Central memory CD4-positive, alpha-beta T cell (primary cell): ENCODE data around the gene CORO2B.

Source experiments
- DNase-seq: peaks from one replicate; pipeline ENCODE4 v3.0.0; 2022

The CORO2B gene

GRCh38 chr15:68554721-68555678 is 23.8 kb upstream of the CORO2B start:
- no peak for DNase-seq

- DNase-seq: no peak
Observed at GRCh38 chr15:68555679-68556037, 23.1 kb upstream of the CORO2B start.

- no peak for DNase-seq
Observed at GRCh38 chr15:68556139-68556990, 22.4 kb upstream of the CORO2B start.

- no peak for DNase-seq
Observed at GRCh38 chr15:68557469-68558317, 21.1 kb upstream of the CORO2B start.

GRCh38 chr15:68558318-68559305 is 20.2 kb upstream of the CORO2B start:
- no peak for DNase-seq

- peak; percentile 55 for DNase-seq
Observed at GRCh38 chr15:68559345-68560310, 19.2 kb upstream of the CORO2B start.

- no peak for DNase-seq
Observed at GRCh38 chr15:68560501-68561113, 18.2 kb upstream of the CORO2B start.

GRCh38 chr15:68561171-68561900 is 17.5 kb upstream of the CORO2B start:
- no peak for DNase-seq

GRCh38 chr15:68561901-68562300 is 16.9 kb upstream of the CORO2B start:
- DNase-seq: no peak

GRCh38 chr15:68564173-68564572 is 14.6 kb upstream of the CORO2B start:
- DNase-seq: no peak

- DNase-seq: no peak
Observed at GRCh38 chr15:68565234-68565633, 13.6 kb upstream of the CORO2B start.

GRCh38 chr15:68565726-68566125 is 13.1 kb upstream of the CORO2B start:
- DNase-seq: no peak

- DNase-seq: no peak
Observed at GRCh38 chr15:68566377-68566954, 12.3 kb upstream of the CORO2B start.

GRCh38 chr15:68567345-68567744 is 11.4 kb upstream of the CORO2B start:
- no peak for DNase-seq

GRCh38 chr15:68570974-68571373 is 7.8 kb upstream of the CORO2B start:
- no peak for DNase-seq

GRCh38 chr15:68571582-68571981 is 7.2 kb upstream of the CORO2B start:
- no peak for DNase-seq

GRCh38 chr15:68572309-68572708 is 6.5 kb upstream of the CORO2B start:
- DNase-seq: no peak

GRCh38 chr15:68572921-68573320 is 5.9 kb upstream of the CORO2B start:
- no peak for DNase-seq

GRCh38 chr15:68574046-68574445 is 4.7 kb upstream of the CORO2B start:
- no peak for DNase-seq
